ENCODE results near the gene CAPN12. TPM values are rescaled to one million over a fixed set of nuclear protein-coding genes. Genes with fewer than 3 reads are reported as not detected.

Gene CAPN12
- total RNA-seq, 1 donor from 2014 or later: not detected

DNA sequence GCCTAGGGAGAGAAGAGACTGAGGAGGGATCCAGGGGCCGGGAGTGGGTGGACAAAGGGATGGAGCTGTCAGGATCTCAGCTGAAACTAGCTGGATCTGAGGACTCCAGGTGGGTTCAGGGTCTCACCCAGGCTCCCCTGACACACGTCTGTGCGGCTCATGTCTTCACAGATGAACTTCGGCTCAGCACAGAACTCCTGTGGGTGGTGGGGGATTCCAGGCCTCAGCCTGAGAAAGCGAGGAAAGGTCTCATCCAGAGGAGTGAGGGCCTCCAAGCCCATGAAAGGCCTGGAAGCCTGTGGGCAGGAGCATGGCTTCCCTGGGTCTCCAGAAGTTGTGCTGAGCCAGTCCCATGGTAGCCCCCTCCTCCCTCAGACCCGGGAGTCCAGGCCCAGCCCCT, 1.4 kb downstream of the CAPN12 start:
- Mint-ChIP-seq H3K9me3 (ENCODE audit: unreplicated experiment) (no peaks in the 10 kb centered on the region), H3K4me1 (ENCODE audit: unreplicated experiment) (no peaks in the 10 kb centered on the region), H3K4me3 (ENCODE audit: unreplicated experiment) (no peak overlapping the region), H3K36me3 (ENCODE audit: unreplicated experiment) (no peaks in the 10 kb centered on the region), H3K27me3 (ENCODE audit: unreplicated experiment) (no peaks in the 10 kb centered on the region), H3K27ac (ENCODE audit: unreplicated experiment) (no peak overlapping the region)
- TF ChIP-seq CTCF (IDR thresholded peaks at IDR 0.05): no peak
- DNase-seq (ENCODE audit: extremely low spot score, unreplicated experiment): no peak

DNA sequence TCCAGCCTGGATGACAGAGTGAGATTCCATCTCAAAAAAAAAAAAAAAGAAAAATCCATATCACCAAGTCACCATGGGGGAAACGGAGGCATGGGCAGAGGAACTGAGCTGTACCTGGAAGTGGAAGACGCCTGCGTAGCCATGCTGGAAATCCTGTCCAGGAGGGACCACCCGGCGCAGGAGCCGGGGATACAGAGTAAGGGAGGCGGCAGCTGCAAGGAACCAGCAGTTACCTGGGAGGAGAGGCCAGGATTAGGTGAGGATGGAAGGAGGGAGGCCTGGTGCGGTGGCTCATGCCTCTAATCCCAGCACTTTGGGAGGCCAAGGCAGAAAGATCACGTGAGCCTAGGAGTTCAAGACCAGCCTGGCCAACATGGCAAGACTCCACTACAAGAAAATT, 2.0 kb downstream of the CAPN12 start:
- Mint-ChIP-seq H3K9me3 (ENCODE audit: unreplicated experiment) (no peaks in the 10 kb centered on the region), H3K4me3 (ENCODE audit: unreplicated experiment) (no peak overlapping the region), H3K36me3 (ENCODE audit: unreplicated experiment) (no peaks in the 10 kb centered on the region), H3K27me3 (ENCODE audit: unreplicated experiment) (no peaks in the 10 kb centered on the region), H3K27ac (ENCODE audit: unreplicated experiment) (no peak overlapping the region), H3K4me1 (ENCODE audit: unreplicated experiment) (peaks cover 2% of the 10 kb centered on the region)
- no peak for TF ChIP-seq CTCF (IDR thresholded peaks at IDR 0.05)
- DNase-seq (ENCODE audit: extremely low spot score, unreplicated experiment): no peak

DNA sequence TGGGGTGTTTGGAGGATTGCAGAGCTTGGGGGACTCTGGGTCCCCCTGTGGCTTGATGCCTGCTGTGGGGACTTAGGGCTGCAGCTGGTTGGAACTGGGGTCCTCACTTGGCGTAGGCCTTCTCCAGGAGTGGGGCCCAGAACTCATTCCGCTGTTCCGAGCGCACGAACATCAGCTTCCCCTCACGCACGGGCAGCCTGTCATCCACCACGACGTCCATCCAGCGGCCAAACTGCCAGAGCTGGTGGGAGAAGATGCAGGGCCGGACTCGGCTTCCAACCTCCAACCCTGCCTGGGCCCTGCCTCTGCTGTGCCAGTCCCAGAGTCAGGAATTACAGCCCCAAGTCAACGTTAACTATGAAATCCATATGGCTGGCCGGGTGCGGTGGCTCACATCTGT, 2.6 kb downstream of the CAPN12 start:
- Mint-ChIP-seq H3K4me3 (ENCODE audit: unreplicated experiment) (no peak overlapping the region), H3K4me1 (ENCODE audit: unreplicated experiment) (peaks cover 2% of the 10 kb centered on the region), H3K9me3 (ENCODE audit: unreplicated experiment) (no peaks in the 10 kb centered on the region), H3K27me3 (ENCODE audit: unreplicated experiment) (no peaks in the 10 kb centered on the region), H3K27ac (ENCODE audit: unreplicated experiment) (no peak overlapping the region), H3K36me3 (ENCODE audit: unreplicated experiment) (no peaks in the 10 kb centered on the region)
- no peak for DNase-seq (ENCODE audit: extremely low spot score, unreplicated experiment)
- no peak for TF ChIP-seq CTCF (IDR thresholded peaks at IDR 0.05)

DNA sequence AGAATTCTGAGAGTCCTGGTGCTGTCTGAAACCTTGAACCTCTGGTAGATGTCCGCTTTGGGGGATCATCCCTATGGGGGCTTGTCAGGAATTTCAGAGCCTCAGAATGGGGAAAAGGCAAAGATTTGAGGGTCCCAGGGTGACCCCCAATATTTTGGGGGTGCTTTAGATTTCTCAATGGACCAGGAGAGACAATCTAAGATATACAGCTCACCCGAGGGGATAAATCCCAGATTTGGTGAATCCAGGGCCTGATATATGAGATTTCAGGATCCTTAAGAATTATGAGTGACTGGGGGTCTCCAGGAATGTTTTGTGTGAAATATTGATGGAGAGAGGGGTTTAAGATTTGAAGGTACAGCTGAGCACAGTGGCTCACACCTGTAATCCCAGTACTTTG, 3.3 kb downstream of the CAPN12 start:
- Mint-ChIP-seq H3K27me3 (ENCODE audit: unreplicated experiment) (no peaks in the 10 kb centered on the region), H3K36me3 (ENCODE audit: unreplicated experiment) (no peaks in the 10 kb centered on the region), H3K4me1 (ENCODE audit: unreplicated experiment) (peaks cover 4% of the 10 kb centered on the region), H3K4me3 (ENCODE audit: unreplicated experiment) (no peak overlapping the region), H3K27ac (ENCODE audit: unreplicated experiment) (no peak overlapping the region), H3K9me3 (ENCODE audit: unreplicated experiment) (no peaks in the 10 kb centered on the region)
- no peak for DNase-seq (ENCODE audit: extremely low spot score, unreplicated experiment)
- no peak for TF ChIP-seq CTCF (IDR thresholded peaks at IDR 0.05)

GRCh38 chr19:38740257-38740592, 4.0 kb downstream of the CAPN12 start:
- Mint-ChIP-seq H3K4me1 (ENCODE audit: unreplicated experiment) (peaks cover 6% of the 10 kb centered on the region), H3K9me3 (ENCODE audit: unreplicated experiment) (no peaks in the 10 kb centered on the region), H3K36me3 (ENCODE audit: unreplicated experiment) (no peaks in the 10 kb centered on the region), H3K27ac (ENCODE audit: unreplicated experiment) (no peak overlapping the region), H3K27me3 (ENCODE audit: unreplicated experiment) (no peaks in the 10 kb centered on the region), H3K4me3 (ENCODE audit: unreplicated experiment) (no peak overlapping the region)
- no peak for DNase-seq (ENCODE audit: extremely low spot score, unreplicated experiment)
- TF ChIP-seq CTCF (IDR thresholded peaks at IDR 0.05): no peak

Data from osteocyte (in vitro differentiated cells).